HG03520 (cell line): Measurements from ENCODE around the gene CPNE9.

Source experiments
- ATAC-seq: cut with Tn5 transposase; IDR thresholded peaks from one replicate; pipeline ENCODE4 v1.9.1; 2021; ENCODE audit warnings: mild to moderate bottlenecking, moderate library complexity; ENCODE audit not compliant: unreplicated experiment

CPNE9 gene, protein sequence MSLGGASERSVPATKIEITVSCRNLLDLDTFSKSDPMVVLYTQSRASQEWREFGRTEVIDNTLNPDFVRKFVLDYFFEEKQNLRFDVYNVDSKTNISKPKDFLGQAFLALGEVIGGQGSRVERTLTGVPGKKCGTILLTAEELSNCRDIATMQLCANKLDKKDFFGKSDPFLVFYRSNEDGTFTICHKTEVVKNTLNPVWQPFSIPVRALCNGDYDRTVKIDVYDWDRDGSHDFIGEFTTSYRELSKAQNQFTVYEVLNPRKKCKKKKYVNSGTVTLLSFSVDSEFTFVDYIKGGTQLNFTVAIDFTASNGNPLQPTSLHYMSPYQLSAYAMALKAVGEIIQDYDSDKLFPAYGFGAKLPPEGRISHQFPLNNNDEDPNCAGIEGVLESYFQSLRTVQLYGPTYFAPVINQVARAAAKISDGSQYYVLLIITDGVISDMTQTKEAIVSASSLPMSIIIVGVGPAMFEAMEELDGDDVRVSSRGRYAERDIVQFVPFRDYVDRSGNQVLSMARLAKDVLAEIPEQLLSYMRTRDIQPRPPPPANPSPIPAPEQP

DNA sequence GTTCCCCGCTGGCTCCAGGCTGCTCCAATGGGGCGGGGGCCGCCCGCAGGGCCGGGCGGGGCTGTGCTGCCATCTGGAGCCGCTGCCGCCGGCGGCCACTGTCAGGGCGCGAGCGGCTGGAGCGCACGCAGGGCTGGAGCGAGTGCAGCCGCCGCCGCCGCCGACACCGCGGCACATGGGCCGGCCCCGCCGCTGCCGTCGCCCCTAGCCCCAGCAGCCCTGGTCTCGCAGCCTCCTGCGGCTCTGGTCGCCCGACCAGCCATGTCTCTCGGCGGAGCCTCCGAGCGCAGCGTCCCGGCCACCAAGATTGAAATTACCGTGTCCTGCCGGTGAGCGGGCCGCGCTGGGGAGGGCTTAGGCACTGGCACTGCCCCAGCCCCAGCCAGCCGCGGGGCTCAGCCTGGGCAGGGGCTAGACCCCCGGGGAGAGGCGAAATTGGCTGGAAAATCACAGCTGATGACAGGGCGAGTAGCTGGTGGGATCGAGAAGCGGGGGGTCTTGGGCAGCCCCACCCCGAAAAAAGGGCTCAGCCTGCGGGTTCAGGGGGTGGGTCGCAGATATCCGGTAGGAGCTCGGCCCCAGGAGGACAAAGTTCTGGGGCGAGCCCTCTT lies at the start of gene CPNE9:
Gene CPNE9, plus strand, starts transcription at position 98 of the 611 bp plus-strand sequence. Its CDS starts 164 bp downstream, at position 262.
- no peak for ATAC-seq

DNA sequence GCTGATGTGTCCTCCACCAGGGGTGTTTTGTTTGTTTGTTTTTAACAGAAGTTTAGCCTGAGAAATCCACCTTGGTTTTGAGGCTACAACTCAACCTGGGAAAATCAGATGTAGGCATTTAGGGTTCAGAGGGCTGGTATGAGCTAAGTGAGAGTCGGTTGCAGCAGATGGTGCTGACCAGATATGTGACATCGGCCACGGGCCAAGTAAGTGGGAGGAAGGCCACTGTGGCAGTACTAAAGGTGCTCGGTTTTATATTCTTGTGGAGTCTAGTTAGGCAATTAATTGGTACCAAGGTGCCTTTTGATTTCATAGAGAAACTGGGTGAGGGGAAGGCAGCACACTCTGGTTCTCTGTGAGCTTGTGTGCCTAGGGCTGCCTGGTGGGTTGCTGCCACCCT lies 43.8 kb upstream of the CPNE9 start:
- no peak for ATAC-seq

DNA sequence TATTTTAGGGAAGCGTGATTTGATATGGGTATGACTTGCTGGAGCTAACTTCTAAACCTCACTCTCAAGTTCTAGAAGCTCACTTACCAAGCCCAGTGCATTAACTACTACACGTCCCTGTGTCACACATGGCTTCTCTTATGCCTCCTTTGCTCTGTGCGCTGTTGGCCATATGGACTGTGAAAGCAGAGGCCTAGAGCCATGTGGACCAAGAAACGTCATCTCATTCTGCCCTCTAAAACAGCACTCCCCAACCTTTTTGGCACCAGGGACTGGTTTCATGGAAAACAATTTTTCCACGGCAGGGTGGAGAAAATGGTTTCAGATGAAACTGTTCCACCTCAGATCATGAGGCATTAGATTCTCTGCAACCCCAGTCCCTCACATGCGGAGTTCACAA lies 42.7 kb upstream of the CPNE9 start:
- no peak for ATAC-seq

DNA sequence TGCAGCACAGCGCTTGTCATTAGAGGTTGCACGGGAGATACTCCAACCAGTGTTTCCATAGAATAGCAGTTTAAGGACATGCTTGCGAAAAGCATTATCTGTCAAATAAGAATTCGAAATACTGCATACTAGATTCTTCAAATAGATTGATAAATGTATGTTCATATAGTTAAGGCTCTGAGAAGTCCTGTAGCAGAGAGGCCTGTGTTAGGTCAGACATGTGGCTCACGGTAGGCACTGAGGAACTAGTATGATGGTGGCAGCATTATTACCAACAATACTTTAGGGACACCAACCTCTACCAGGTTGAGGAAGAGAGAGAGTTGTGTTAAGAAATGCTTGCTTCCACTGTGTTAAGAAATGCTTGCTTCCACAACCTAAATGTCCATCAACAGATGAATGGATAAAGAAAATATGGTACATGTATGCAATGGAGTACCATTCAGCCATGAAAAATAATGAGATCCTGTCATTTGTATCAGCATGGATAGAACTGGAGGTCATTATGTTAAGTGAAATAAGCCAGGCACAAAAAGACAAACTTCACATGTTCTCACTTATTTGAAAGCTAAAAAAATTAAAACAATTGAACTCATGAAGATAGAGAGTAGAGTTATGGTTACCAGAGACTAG lies 39.4 kb upstream of the CPNE9 start:
- ATAC-seq = no peak

DNA sequence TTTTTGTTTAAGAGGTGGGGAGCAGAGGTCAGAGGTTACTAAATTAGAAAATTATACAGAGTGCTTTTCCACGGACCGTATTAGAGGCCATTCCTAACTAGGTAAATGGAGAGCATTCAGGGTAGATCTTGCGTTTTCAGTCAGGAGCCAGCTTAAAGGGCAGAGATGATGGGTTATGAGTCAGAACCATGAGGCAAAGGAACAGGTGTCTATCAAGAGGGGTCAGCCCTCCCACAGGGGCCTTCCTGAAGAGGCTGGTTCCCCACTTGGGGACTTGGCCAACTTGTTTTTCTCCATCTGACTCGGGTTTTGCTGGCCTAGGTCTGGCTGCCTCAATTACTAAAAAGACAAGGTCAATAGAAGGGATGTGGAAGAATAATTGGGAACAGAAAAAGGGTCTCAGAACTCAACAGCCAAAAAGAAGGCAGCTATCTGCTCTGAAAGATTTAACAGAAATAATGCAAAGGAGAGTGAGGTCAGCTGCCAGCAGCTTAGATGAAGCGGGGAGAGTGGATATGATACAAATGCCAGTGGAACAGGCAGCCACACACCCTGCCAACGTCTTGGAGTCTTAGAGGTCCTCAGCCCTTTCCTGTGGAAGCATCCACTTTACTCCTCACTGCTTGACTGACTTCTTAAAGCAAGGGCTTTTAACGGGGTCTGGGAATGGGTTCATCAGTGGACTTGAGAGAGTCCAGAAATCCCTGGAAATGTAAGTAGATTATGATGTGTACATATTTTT lies 36.8 kb upstream of the CPNE9 start:
- ATAC-seq = no peak

DNA sequence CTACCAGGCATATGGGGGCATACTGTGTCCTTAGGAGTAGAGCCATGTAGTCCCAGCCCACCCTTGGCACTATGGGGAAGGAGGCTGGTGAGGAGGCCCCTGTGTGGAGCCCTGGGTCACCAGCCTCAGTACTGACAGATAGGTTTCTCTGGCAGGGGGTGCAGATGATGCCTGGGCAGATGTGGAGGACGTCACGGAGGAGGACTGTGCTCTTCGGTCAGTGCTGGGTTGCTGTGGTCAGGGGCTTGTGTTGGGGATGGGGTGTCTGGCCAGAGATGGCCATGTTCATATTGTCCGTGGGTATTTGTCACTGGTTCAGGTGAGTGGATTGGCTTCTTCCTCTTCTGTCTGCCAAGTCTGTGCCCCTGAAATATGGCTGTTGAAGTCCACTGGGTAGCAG lies 34.4 kb upstream of the CPNE9 start:
- no peak for ATAC-seq

DNA sequence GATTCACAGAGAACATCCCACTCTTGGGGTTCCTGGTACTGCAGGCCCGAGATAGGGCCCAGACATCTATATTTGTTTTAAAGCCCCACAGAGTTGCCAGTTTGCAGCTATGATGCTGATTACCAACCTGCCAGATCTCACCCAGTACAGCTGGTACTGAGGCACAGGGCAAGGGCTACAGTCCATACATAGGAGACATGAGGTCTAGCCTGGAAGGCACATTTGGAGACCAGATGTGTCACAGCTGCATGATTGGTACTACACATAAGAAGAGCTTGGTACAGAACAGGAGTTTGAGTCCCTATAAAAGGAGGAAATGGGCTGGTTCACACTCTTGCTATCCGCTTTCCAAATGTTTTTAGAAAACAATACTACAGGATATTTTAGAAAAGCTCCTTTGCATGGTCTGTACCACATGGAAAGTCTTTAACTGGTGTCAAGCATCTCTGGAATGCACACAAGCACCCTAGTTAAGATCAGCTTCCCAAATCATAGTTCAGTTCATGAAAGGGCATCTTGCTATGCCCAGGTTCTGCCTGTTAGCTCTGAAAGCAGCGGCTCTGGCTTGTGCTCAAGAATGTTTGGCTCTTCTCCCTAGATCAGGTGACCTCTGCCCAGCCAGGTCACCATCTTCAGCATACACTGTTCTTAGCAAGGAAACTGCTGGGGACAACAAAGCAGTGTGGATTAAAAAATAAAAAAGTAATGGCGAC lies 33.8 kb upstream of the CPNE9 start:
- no peak for ATAC-seq

DNA sequence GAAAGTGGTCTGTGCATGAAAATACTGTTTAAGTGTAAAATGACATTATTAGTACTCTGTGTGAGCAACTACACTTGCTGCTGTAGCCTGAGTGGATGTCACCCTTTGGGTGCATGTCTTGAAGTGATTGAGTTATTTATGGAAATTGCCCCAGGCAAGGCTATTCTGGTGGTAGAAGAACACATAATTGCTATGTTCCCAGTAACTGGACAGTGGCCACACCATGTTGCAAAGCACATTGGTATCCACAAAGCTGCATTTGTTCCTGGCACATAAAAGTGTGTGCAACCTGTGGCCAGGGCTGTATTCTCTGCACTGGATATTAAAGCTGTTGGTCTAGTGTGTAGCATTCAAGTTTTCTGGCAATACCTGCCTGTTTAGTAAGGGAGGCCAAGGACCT lies 30.6 kb upstream of the CPNE9 start:
- no peak for ATAC-seq

DNA sequence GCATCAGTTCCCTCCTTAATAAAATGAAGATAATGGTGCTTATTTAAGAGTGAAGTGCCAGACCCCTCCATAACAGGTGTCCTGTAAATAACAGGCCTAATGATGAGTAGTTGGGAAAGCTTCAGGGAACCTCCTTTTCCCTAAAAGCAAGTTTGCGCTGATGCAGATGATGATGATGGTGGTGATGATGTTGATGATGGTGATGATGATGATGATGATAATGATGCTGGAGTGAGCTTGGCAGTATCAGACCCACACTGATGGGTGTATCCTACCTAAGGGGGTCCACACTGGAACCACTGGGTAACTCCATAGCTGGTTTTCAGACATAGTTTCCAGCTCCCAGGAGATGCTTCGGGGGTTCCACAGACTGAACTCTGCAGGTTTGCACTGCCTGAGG lies 29.9 kb upstream of the CPNE9 start:
- no peak for ATAC-seq

DNA sequence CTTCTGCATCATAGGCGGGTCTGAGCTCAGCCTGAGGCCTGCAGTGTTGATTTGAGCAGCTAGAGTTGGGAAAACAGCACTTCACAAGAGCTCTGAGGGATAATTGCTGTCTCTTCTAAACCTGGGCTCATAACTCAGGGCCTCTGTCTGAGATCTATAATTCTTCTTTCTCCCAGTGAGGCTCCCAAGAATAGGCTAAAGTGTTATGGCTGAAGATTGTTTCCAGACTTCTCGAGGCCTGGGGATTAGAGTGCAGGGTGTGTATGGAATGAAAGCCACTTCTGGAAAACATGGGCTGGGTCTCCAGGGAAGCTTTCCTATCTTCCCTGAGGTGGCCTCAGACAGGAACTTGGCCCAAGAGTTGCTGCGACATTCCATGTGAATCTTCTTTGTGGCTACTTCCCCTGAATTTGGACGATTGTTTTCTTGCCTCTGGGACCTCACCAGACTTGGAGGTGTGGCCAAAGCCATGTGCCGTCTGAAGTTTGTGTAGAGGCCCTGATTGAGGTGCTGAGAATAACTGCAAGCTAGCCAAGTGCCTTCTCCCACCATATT lies 27.8 kb upstream of the CPNE9 start:
- ATAC-seq = no peak

DNA sequence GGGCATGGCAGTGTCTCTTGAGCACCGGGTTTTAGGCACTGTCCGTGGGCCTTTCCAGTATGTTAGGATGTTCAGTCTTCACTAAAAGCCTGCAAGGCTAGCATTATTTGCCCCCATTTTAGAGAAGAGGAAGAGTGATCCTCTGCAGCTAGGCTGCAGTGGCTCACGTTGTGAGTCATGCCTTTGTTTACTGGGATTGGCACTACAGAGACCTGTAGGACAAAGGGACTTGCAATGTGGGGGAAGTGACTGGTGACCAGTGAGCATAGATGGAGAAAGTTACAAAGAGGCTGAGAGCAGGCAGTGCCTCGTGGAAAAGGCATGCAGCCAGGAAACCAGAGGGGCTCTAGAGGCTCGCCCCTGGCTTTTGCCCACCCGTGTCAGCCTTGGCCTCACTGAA lies 26.8 kb upstream of the CPNE9 start:
- ATAC-seq = no peak

DNA sequence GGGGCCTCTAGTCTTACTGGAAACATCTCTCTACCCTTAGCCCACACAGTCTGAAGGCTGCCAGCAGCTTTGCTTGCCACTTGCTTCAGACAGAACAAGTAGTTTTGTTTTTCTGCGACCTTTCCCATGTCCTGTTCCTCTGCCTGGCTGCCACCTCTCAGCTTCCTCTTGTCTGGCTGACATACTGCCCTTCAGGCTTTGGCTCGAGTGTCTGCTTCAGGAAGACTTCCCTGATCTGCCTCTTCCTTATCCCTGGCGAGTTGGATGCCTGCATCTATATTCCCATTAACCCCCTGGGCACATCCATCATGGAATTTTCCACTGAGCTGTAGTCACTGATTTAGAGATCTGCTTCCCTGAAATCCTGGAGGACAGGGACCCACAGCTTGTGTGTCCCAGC lies 25.1 kb upstream of the CPNE9 start:
- ATAC-seq = no peak

DNA sequence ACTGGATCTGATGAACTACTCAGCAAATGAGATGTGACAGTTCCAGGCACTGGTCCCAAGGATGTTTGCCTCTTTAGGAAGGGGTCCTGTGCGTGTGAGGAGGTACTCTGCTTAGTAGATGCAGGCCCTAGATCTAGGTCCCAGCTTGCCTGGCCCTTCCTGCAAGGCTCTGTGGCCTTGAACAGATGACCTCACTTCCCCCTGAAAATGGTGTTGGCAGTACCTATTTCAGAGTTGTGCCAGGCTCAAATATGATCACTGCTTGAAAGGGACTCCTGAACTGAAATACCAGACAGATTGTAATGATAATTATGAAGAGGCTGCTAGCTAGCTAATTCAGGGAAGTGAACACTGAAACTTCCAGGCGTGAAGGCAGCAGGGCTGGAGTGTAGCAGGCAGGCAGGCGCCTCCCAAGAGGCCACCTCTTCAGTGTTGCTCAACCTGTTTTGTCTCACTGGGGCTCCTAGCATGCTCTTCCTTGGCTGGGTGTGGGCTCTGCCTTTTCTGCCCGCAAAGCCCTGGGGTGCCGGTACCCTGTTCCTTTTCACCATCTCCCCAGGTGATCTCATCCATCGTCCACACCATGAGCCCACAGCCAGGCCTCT lies 24.1 kb upstream of the CPNE9 start:
- no peak for ATAC-seq

DNA sequence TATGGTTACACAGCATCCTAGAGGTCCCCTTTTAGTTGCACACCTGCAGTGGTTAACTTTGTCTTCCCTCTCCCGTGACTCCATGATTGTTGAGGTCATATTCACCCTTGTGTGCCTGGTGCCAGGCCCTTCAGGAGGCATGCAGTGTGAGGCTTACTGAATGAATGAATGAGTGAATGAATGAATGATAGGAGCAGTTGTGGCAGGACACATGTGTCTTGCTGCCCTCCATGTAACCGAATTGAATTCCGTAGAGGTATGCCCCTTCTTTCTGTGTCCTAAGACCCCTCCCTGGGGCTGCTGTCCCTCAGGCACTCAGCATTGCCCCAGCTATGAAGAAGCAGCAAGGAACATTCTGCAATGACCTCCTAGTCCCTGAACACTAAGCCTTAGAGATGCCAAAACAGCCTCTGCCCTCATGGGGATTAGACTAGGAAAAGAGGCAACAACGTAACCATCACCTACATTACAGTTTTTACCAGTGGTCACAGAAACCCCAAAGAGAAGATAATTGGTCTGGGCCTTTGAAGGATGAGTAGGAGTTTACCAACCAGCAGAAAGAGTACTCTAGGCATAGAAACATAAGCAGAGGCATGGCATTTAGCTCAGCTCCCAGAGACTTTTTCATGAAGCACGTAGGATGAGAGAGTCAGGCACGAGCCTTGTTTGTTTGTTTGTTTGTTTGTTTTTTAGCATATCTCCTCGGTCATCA lies 22.5 kb upstream of the CPNE9 start:
- no peak for ATAC-seq

DNA sequence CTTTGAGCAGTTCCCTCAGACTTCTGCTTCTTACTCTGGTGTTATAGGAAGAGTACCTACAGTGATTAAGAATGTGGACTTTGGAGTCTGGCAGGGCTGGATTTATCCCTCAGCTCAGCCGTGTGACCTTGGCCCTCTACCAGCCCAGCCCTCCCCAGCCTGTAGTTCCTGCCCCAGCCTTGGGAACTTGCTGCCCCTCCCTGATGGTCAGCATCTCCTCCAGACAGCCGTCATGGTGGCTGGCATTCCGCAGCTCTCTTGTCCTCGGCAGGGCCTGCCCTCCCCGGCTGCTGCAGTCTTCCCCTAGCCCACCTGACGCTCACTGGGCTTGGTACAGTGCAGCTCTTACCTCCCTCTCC lies 21.9 kb upstream of the CPNE9 start:
- no peak for ATAC-seq

DNA sequence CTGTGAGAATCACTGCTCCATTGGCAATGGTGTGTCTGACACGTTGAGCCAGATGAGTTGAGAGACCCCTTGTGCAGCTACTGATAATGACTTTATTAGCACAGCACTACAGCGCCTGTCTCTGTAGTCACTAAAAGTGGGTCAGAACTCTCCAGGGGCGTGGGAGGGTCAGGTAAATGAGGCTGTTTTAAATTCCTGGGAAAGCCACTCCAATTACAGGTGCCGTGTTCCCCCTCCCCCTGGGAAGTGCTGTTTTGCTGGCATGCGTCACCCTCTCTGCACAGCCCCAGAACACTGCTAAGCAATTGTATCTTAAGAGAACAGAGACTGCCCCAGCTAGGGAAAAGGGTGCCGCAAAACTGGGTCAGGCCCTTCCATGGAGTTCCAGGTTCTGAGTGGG lies 21.5 kb upstream of the CPNE9 start:
- no peak for ATAC-seq

DNA sequence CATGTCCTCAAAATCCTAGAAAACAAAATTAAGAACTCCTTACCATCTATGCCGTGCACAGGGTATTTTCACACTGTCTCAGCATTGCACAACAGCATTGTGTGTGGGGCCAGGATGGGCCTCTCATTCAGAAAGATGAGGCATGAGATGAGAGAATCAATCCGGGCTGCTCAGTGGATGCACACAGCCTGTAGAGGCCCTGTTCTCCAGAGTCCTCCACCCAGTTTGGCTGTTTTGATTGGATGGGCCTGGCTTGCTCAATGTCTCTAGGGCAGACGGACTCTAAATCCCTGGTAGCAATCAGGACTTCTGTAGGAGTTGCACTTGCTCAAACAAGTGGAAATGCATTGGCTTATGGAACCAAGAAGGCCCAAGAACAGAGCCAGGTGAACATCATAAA lies 20.2 kb upstream of the CPNE9 start:
- ATAC-seq = no peak

DNA sequence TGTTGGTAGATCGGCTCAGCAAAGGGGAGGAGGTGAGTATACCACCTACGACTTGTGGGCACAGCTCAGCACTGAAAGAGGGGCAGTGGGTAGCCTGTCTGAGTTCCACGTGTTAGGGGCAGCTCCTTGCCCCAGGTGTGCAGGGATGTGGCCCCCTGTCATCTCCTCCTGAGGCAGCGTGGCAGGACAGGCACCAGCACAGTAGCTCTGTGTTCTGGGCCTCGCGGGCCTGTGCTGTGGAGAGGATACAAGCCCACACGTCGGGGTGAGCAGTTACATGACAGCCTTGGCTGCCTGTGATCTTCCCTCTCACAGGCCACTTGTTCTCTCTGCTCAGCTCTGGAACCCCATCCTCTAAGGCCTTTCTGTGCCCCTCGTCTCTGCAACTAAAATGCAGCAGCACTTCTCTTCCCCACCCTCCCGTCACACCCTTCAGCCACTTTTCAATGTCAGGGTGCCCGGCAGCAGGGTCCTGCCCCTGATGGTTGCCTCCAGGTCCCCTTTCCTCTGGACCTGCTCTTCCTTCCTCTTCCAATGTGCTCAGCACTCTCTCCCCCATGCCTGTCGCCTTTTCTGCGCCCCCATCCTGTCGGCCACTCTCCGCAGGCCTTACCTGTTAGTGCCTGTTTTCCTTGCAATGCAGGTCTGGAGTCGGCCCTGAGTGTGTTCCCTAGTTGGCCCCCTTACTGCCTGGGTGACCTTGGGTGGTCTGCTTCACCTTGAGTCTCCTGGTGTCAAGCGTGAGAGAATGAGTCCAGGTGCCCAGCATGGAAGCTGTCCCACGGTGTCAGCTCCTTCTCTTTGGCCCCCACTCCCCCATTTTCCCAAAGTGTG lies 18.2 kb upstream of the CPNE9 start:
- no peak for ATAC-seq
